Progenitor cell of endocrine pancreas (in vitro differentiated cells): Measurements from ENCODE around the gene GALNTL6. TPM values are rescaled to one million over a fixed set of nuclear protein-coding genes. Genes with fewer than 3 reads are reported as not detected.

ENCODE experiments used
- DNase-seq: peaks from one replicate; pipeline ENCODE4 v3.0.0; 2021; ENCODE audit warnings: low spot score; ENCODE audit not compliant: unreplicated experiment
- H3K27ac Mint-ChIP-seq: 2 replicates; pipeline ENCODE4 v1.8.0; 2021; ENCODE audit warnings: mild to moderate bottlenecking, moderate library complexity, mixed read lengths
- H3K27me3 Mint-ChIP-seq: 2 replicates; pipeline ENCODE4 v1.8.0; 2021; ENCODE audit warnings: mixed read lengths
- H3K36me3 Mint-ChIP-seq: 2 replicates; pipeline ENCODE4 v1.8.0; 2022; ENCODE audit warnings: mixed read lengths; ENCODE audit not compliant: insufficient read depth
- H3K4me1 Mint-ChIP-seq: 2 replicates; pipeline ENCODE4 v1.8.0; 2021; ENCODE audit warnings: low read depth, mixed read lengths
- H3K4me3 Mint-ChIP-seq: 2 replicates; pipeline ENCODE4 v1.8.0; 2021; ENCODE audit warnings: low read depth, mild to moderate bottlenecking, moderate library complexity, mixed read lengths
- H3K9me3 Mint-ChIP-seq: 2 replicates; pipeline ENCODE4 v1.8.0; 2021; ENCODE audit warnings: low read depth, mixed read lengths
- CTCF ChIP-seq: fragments of 200-600 bp; sonication (generic); IDR thresholded peaks from one replicate; pipeline ENCODE4 v1.5.0; 2021; ENCODE audit warnings: antibody characterized with exemption, mild to moderate bottlenecking; ENCODE audit not compliant: unreplicated experiment
- total RNA-seq: library from RNA; stranded (reverse); gene quantifications from 2 replicates; pipeline ENCODE4 v1.2.1, GENCODE V29; 2021

The GALNTL6 gene
- total RNA-seq, 1 donor from 2014 or later: 0.14 TPM

GRCh38 chr4:172838111-172838510 lies 1024.9 kb downstream of the GALNTL6 start:
- Mint-ChIP-seq H3K27ac (no peak overlapping the region), H3K4me1 (peaks cover 2% of the 10 kb centered on the region), H3K9me3 (no peaks in the 10 kb centered on the region), H3K4me3 (no peak overlapping the region), H3K36me3 (no peaks in the 10 kb centered on the region), H3K27me3 (peaks cover 11% of the 10 kb centered on the region)
- no peak for DNase-seq
- no peak for TF ChIP-seq CTCF

- Mint-ChIP-seq H3K27ac (no peak overlapping the region), H3K9me3 (no peaks in the 10 kb centered on the region), H3K36me3 (no peaks in the 10 kb centered on the region), H3K27me3 (peaks cover 11% of the 10 kb centered on the region), H3K4me3 (no peak overlapping the region), H3K4me1 (peaks cover 2% of the 10 kb centered on the region)
- no peak for DNase-seq
- no peak for TF ChIP-seq CTCF
Measured at GRCh38 chr4:172838943-172839342, 1025.7 kb downstream of the GALNTL6 start.

GRCh38 chr4:172842779-172843178 lies 1029.6 kb downstream of the GALNTL6 start:
- Mint-ChIP-seq H3K27me3 (no peaks in the 10 kb centered on the region), H3K9me3 (no peaks in the 10 kb centered on the region), H3K4me1 (peaks cover 2% of the 10 kb centered on the region), H3K4me3 (no peak overlapping the region), H3K36me3 (no peaks in the 10 kb centered on the region), H3K27ac (peak overlapping the region; percentile 34)
- TF ChIP-seq CTCF: no peak
- no peak for DNase-seq

- Mint-ChIP-seq H3K4me3 (no peak overlapping the region), H3K36me3 (no peaks in the 10 kb centered on the region)
Measured at GRCh38 chr4:172843192-172843591, 1030.0 kb downstream of the GALNTL6 start.

GRCh38 chr4:172844556-172844955 lies 1031.4 kb downstream of the GALNTL6 start:
- DNase-seq: no peak
- Mint-ChIP-seq H3K9me3 (no peaks in the 10 kb centered on the region), H3K4me3 (no peak overlapping the region), H3K27me3 (no peaks in the 10 kb centered on the region), H3K4me1 (peaks cover 2% of the 10 kb centered on the region), H3K27ac (no peak overlapping the region), H3K36me3 (no peaks in the 10 kb centered on the region)
- no peak for TF ChIP-seq CTCF

More at GRCh38 chr4:172843192-172843591, 1030.0 kb downstream of the GALNTL6 start:
- Mint-ChIP-seq H3K27me3 (no peaks in the 10 kb centered on the region), H3K27ac (peak overlapping the region; percentile 34), H3K9me3 (no peaks in the 10 kb centered on the region), H3K4me1 (peaks cover 2% of the 10 kb centered on the region)
- no peak for TF ChIP-seq CTCF
- no peak for DNase-seq
